GM12878 (cell line): ENCODE data around the gene CAMKK2. TPM values are rescaled to one million over a fixed set of nuclear protein-coding genes. Genes with fewer than 3 reads are reported as not detected.
"Not testable (repeated sequence)": the region's sequence is repeated elsewhere in the genome, so short reads cannot be mapped to it uniquely, and the experiment has no call there.

Experiments
- ATAC-seq: fragments of 200-7000 bp; cut with Tn5 transposase; 3 replicates; pipeline ENCODE4 v1.9.1; 2020; ENCODE audit warnings: mild to moderate bottlenecking, moderate library complexity
- BruUV-seq: library from RNA; stranded (reverse); fragments of 400-500 nt; replicated peaks from 2 replicates; lab custom pipeline; 2021; lab: Mats Ljungman, UMichigan
- CTCF ChIA-PET: fragments of 300-600 bp; sonication (Branson Sonifier 250); formaldehyde crosslinking; extraction: SDS; loops from one replicate; lab custom pipeline; 2021; ENCODE audit warnings: inconsistent platforms; lab: Yijun Ruan, JAX
- POLR2A ChIA-PET: fragments of 350-600 bp; formaldehyde crosslinking; extraction: SDS; loops from one replicate; lab custom pipeline; 2021; ENCODE audit warnings: inconsistent platforms; lab: Charles Lee
- RAD21 ChIA-PET: fragments of 300-600 bp; sonication (Branson Sonifier 250); formaldehyde crosslinking; loops from one replicate; lab custom pipeline; 2023; ENCODE audit warnings: antibody characterized with exemption; ENCODE audit not compliant: unreplicated experiment; lab: Charles Lee
- SMC1A ChIA-PET: fragments of 300-600 bp; sonication (Branson Sonifier 250); formaldehyde crosslinking; loops from one replicate; lab custom pipeline; 2023; ENCODE audit not compliant: unreplicated experiment, uncharacterized antibody; lab: Charles Lee
- DNase-seq: peaks from one replicate; pipeline ENCODE4 v3.0.0-alpha.2; 2011; ENCODE audit warnings: low read depth, low spot score
- FAIRE-seq: peaks from 3 replicates; lab custom pipeline; 2011; peaks lifted over from hg19 to GRCh38; lab: Jason Lieb, UNC
- H2AFZ ChIP-seq: 2 replicates; pipeline ENCODE4 v1.6.0; 2011; ENCODE audit warnings: low read depth, low read length, control low read depth; ENCODE audit not compliant: control insufficient read depth
- H3K27ac ChIP-seq: 2 replicates; pipeline ENCODE4 v1.5.1; 2011; ENCODE audit warnings: control low read depth; ENCODE audit not compliant: control insufficient read depth, insufficient read depth
- H3K27me3 ChIP-seq, 2 experiments: replicated peaks in 1 of 2; 2 replicates each; pipeline versions ENCODE4 v1.6.0 to v1.6.1; 2011; ENCODE audit warnings: low read length in 1 of 2; ENCODE audit not compliant: control insufficient read depth in 2 of 2, insufficient read depth in 2 of 2
- H3K36me3 ChIP-seq, 2 experiments: 2 replicates each; pipeline ENCODE4 v1.5.1; 2011; ENCODE audit warnings: low read length in 1 of 2; ENCODE audit not compliant: control insufficient read depth in 2 of 2, insufficient read depth in 2 of 2
- H3K4me1 ChIP-seq: 2 replicates; pipeline ENCODE4 v1.6.1; 2011; ENCODE audit warnings: mild to moderate bottlenecking, low read length, moderate library complexity, mixed read lengths; ENCODE audit not compliant: control insufficient read depth, insufficient read depth
- H3K4me2 ChIP-seq: 2 replicates; pipeline ENCODE4 v1.6.0; 2011; ENCODE audit warnings: control low read depth; ENCODE audit not compliant: control insufficient read depth, insufficient read depth
- H3K4me3 ChIP-seq: fragments of 200-600 bp; sonication (generic); 2 replicates; pipeline ENCODE4 v1.5.1; 2016
- H3K79me2 ChIP-seq: 2 replicates; pipeline ENCODE4 v1.6.0; 2011; ENCODE audit warnings: low read length; ENCODE audit not compliant: control insufficient read depth, insufficient read depth
- H3K9ac ChIP-seq: 2 replicates; pipeline ENCODE4 v1.8.0; 2011; ENCODE audit warnings: low read length, control low read depth, mixed read lengths; ENCODE audit not compliant: control insufficient read depth, insufficient read depth
- H3K9me3 ChIP-seq: replicated peaks from 3 replicates; pipeline ENCODE4 v1.5.1; 2011; ENCODE audit warnings: mild to moderate bottlenecking, low read length; ENCODE audit not compliant: control insufficient read depth, insufficient read depth
- H4K20me1 ChIP-seq: 2 replicates; pipeline ENCODE4 v1.6.0; 2011; ENCODE audit not compliant: control insufficient read depth, insufficient read depth
- SKIL ChIP-seq: fragments of 450-650 bp; IDR thresholded peaks from 2 replicates; pipeline ENCODE4 v1.6.1; 2017; ENCODE audit warnings: mild to moderate bottlenecking, low read depth, inconsistent platforms; ENCODE audit not compliant: poor library complexity, severe bottlenecking
- WGBS: methylation state at CpG from one replicate; pipeline ENCODE4 v1.1.6; 2016; ENCODE audit warnings: low lambda C conversion rate; ENCODE audit not compliant: insufficient replicate concordance, insufficient coverage; ENCODE audit errors: missing lambda C conversion rate; 5-methylcytosine and 5-hydroxymethylcytosine counted together
- in situ Hi-C: fragments of 300-500 bp; cut with MboI; formaldehyde crosslinking; loops from 9 replicates; pipeline ENCODE4 v1.14.3; 2018; ENCODE audit warnings: mixed read lengths
- intact Hi-C: fragments of 100-400 bp; cut with micrococcal nuclease; formaldehyde crosslinking; loops from one replicate; pipeline ENCODE4 v1.14.2; 2022; ENCODE audit not compliant: unreplicated experiment
- polyA plus RNA-seq, 11 experiments: library from polyadenylated mRNA; depleted of rRNA in 4 of 11; unstranded in 6 of 11; stranded (reverse) in 5 of 11; fragments of >200 nt; fragmentation: Nextera tagmentation in 4 of 11; fragmentation: Illumina TruSeq in 1 of 11; extraction: Ambion mirVana in 4 of 11; extraction: Trizol in 1 of 11; gene quantifications; 1 replicate in 1 of 11; 2 replicates in 10 of 11; pipeline versions ENCODE4 v1.2.1 to v1.2.3, GENCODE V29; 2011 to 2016; ENCODE audit warnings: inconsistent platforms in 2 of 11, missing spikeins in 2 of 11, low read depth in 1 of 11
- total RNA-seq, 4 experiments: library from RNA; depleted of rRNA in 3 of 4; stranded (reverse); fragments of >200 nt in 3 of 4; fragmentation: Illumina TruSeq in 1 of 4; extraction: Trizol in 1 of 4; gene quantifications; 2 replicates each; pipeline versions ENCODE4 v1.2.1 to v1.2.3, GENCODE V29; 2013 to 2021

The CAMKK2 gene
- total and polyA plus RNA-seq, 10 of the 15 experiments (the other 5 are each of a cell fraction or from before 2014, with no cell fraction given): 5.2 to 40.6 (median 26.6) TPM

GRCh38 chr12:121202407-121203355 lies 93.8 kb downstream of the CAMKK2 start (continued):
- no peak for TF ChIP-seq SKIL

GRCh38 chr12:121201140-121201539 lies 95.4 kb downstream of the CAMKK2 start:
- H3K79me2 ChIP-seq, H3K4me2 ChIP-seq, H2AFZ ChIP-seq, H3K36me3 ChIP-seq, H3K9ac ChIP-seq, RAD21 ChIA-PET, H3K4me3 ChIP-seq, DNase-seq, ATAC-seq, H3K27me3 ChIP-seq, H3K4me1 ChIP-seq, H4K20me1 ChIP-seq, intact Hi-C loops, CTCF ChIA-PET, POLR2A ChIA-PET, SMC1A ChIA-PET, H3K27ac ChIP-seq, BruUV-seq, FAIRE-seq, in situ Hi-C loops, H3K9me3 ChIP-seq: not testable (repeated sequence)
- 88% methylated on average over 5 of the region's 6 CpGs for WGBS
